Osteoblast (primary cell): ENCODE measurements around the gene IFT52. TPM values are rescaled to one million over a fixed set of nuclear protein-coding genes. Genes with fewer than 3 reads are reported as not detected.
"Not testable (repeated sequence)": the region's sequence is repeated elsewhere in the genome, so short reads cannot be mapped to it uniquely, and the experiment has no call there.

Experiments
- DNase-seq: peaks from one replicate; pipeline ENCODE4 v3.0.0; 2011; ENCODE audit warnings: low spot score, mixed read lengths; ENCODE audit not compliant: insufficient read length; ENCODE audit errors: missing footprints
- H2AFZ ChIP-seq: 2 replicates; pipeline ENCODE4 v1.6.0; 2011; ENCODE audit warnings: mild to moderate bottlenecking, low read length
- H3K27ac ChIP-seq: 2 replicates; pipeline ENCODE4 v1.5.1; 2011; ENCODE audit warnings: mild to moderate bottlenecking, low read depth, low read length, moderate library complexity
- H3K27me3 ChIP-seq: 2 replicates; pipeline ENCODE4 v1.6.0; 2012; ENCODE audit warnings: mild to moderate bottlenecking, control low read depth, inconsistent platforms, low read length, moderate library complexity; ENCODE audit not compliant: insufficient read depth
- H3K36me3 ChIP-seq: 2 replicates; pipeline ENCODE4 v1.5.1; 2011; ENCODE audit warnings: mild to moderate bottlenecking, low read length, control low read depth, moderate library complexity; ENCODE audit not compliant: insufficient read depth
- H3K4me1 ChIP-seq: 2 replicates; pipeline ENCODE4 v1.5.1; 2011; ENCODE audit warnings: mild to moderate bottlenecking, low read length, control low read depth, moderate library complexity; ENCODE audit not compliant: insufficient read depth
- H3K4me2 ChIP-seq: 2 replicates; pipeline ENCODE4 v1.6.0; 2011; ENCODE audit warnings: mild to moderate bottlenecking, low read length; ENCODE audit not compliant: insufficient read depth
- H3K4me3 ChIP-seq: fragments of 200-600 bp; sonication (generic); 3 replicates; pipeline ENCODE4 v1.5.1; 2012; ENCODE audit warnings: mild to moderate bottlenecking, low read length, inconsistent platforms; ENCODE audit not compliant: insufficient read depth
- H3K79me2 ChIP-seq: 2 replicates; pipeline ENCODE4 v1.6.0; 2012; ENCODE audit warnings: mild to moderate bottlenecking, low read length, control low read depth, inconsistent platforms; ENCODE audit not compliant: insufficient read depth
- H3K9me3 ChIP-seq: 2 replicates; pipeline ENCODE4 v1.5.1; 2011; ENCODE audit warnings: low read depth, low read length, control low read depth
- H4K20me1 ChIP-seq: 2 replicates; pipeline ENCODE4 v1.6.0; 2012; ENCODE audit warnings: mild to moderate bottlenecking, low read length, control low read depth; ENCODE audit not compliant: insufficient read depth
- total RNA-seq: library from RNA; depleted of rRNA; stranded (reverse); fragments of >200 nt; gene quantifications from 2 replicates; pipeline ENCODE4 v1.2.3, GENCODE V29; 2012
- TF ChIP-seq, protein P1 (sequence below): IDR thresholded peaks from 2 replicates; pipeline ENCODE4 v1.5.1; 2011; ENCODE audit warnings: mild to moderate bottlenecking, low read depth, low read length, moderate library complexity; ENCODE audit errors: extremely low read depth

Gene IFT52
- total RNA-seq, 1 donor = 63.0 TPM

DNA sequence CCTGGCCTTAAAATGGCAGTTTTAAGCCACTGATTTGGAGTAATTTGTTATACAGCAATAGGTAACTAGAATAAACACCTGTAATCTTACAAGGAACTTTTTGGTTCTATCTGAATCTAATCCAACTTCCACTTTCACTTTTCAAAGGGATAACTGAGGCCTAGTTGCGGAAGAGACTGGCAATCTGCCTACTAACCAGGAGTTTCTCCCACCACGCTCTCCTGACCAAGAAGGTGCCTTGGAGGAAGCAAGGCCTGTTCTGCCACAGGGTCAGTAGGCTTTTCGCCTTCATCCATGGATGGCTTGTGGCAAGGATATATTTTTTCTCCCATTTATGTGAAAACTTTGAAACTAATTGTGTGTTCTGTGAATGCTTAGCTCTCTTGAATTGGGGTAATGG lies 63.2 kb downstream of the IFT52 start:
- Histone ChIP-seq H3K79me2 (no peaks in the 10 kb centered on the region), H3K27me3 (no peaks in the 10 kb centered on the region), H2AFZ (no peak overlapping the region), H4K20me1 (no peaks in the 10 kb centered on the region), H3K4me1 (peaks cover 6% of the 10 kb centered on the region), H3K36me3 (no peaks in the 10 kb centered on the region), H3K9me3 (no peaks in the 10 kb centered on the region), H3K4me2 (no peak overlapping the region), H3K27ac (no peak overlapping the region), H3K4me3 (no peak overlapping the region)
- TF ChIP-seq, protein P1, sequence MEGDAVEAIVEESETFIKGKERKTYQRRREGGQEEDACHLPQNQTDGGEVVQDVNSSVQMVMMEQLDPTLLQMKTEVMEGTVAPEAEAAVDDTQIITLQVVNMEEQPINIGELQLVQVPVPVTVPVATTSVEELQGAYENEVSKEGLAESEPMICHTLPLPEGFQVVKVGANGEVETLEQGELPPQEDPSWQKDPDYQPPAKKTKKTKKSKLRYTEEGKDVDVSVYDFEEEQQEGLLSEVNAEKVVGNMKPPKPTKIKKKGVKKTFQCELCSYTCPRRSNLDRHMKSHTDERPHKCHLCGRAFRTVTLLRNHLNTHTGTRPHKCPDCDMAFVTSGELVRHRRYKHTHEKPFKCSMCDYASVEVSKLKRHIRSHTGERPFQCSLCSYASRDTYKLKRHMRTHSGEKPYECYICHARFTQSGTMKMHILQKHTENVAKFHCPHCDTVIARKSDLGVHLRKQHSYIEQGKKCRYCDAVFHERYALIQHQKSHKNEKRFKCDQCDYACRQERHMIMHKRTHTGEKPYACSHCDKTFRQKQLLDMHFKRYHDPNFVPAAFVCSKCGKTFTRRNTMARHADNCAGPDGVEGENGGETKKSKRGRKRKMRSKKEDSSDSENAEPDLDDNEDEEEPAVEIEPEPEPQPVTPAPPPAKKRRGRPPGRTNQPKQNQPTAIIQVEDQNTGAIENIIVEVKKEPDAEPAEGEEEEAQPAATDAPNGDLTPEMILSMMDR = no peak
- no peak for DNase-seq

GRCh38 chr20:43655176-43655575 lies 64.4 kb downstream of the IFT52 start:
- not testable (repeated sequence) for H3K9me3 ChIP-seq, H3K27ac ChIP-seq, H3K36me3 ChIP-seq, H3K79me2 ChIP-seq, DNase-seq, H3K4me1 ChIP-seq, H3K4me2 ChIP-seq, H3K4me3 ChIP-seq, H2AFZ ChIP-seq, H4K20me1 ChIP-seq, H3K27me3 ChIP-seq

GRCh38 chr20:43655937-43656336 lies 65.2 kb downstream of the IFT52 start:
- no peak for DNase-seq
- H3K36me3 ChIP-seq = no peaks in the 10 kb centered on the region
- H3K4me1 ChIP-seq = peaks cover 6% of the 10 kb centered on the region
- no peak overlapping the region for H3K27ac ChIP-seq
- H3K4me2 ChIP-seq = no peak overlapping the region
- TF ChIP-seq, protein P1 = no peak
- H3K79me2 ChIP-seq = no peaks in the 10 kb centered on the region
- H3K4me3 ChIP-seq = no peak overlapping the region
- H3K9me3 ChIP-seq = no peaks in the 10 kb centered on the region
- no peaks in the 10 kb centered on the region for H4K20me1 ChIP-seq
- no peaks in the 10 kb centered on the region for H3K27me3 ChIP-seq
- H2AFZ ChIP-seq = no peak overlapping the region

DNA sequence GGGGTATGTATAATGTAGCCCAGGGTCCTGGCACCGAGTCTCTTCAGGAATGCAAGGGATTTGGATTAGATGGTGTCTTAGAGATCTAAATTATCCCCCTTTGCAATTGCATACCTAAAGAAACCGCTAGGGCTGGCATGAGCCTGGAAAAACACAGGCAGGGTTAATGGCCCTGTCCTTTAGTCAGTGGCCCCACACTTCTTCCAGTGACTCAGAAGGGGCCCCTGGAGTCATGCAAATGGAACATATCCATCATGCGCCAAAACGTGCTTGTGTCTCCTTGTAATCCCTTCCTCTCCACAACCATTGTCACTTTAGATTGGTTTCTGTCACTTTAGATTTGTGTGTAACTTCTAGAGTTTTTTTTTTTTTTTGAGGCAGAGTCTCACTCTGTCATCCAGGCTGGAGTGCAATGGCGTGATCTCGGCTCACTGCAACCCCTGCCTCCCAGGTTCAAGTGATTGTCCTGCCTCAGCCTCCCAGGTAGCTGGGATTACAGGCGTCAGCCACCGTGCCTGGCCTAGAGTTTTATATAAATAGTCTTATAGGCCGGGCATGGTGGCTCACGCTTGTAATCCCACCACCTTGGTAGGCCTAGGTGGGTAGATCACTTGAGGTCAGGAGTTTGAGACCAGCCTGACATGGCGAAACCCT lies 67.5 kb downstream of the IFT52 start:
- Histone ChIP-seq H3K27ac (peak overlapping the region; percentile 69), H4K20me1 (no peaks in the 10 kb centered on the region), H3K79me2 (no peaks in the 10 kb centered on the region), H3K27me3 (no peaks in the 10 kb centered on the region), H3K4me1 (peaks cover 6% of the 10 kb centered on the region), H3K4me3 (peak overlapping the region; percentile 91), H3K4me2 (peak overlapping the region; percentile 94), H3K36me3 (no peaks in the 10 kb centered on the region), H3K9me3 (no peaks in the 10 kb centered on the region), H2AFZ (peak overlapping the region; percentile 99)
- DNase-seq = peak; percentile 87
- TF ChIP-seq, protein P1 = peak; percentile 29
